PFSK-1 (cell line): Measurements from ENCODE around the gene FOXO6.

ENCODE experiments used
- FOXP2 ChIP-seq: optimal IDR thresholded peaks from 2 replicates; pipeline ENCODE3; 2011; ENCODE audit warnings: borderline replicate concordance, control low read depth, inconsistent platforms; ENCODE audit not compliant: insufficient read depth; ENCODE audit errors: extremely low read length, extremely low read depth
- POLR2AphosphoS5 ChIP-seq: IDR thresholded peaks from 2 replicates; pipeline ENCODE4 v1.6.1; 2012; ENCODE audit warnings: low read depth, mild to moderate bottlenecking, control low read depth, low read length, moderate library complexity
- SIN3A ChIP-seq: IDR thresholded peaks from 2 replicates; pipeline ENCODE4 v1.6.1; 2012; ENCODE audit warnings: mild to moderate bottlenecking, low read length, moderate library complexity, borderline replicate concordance; ENCODE audit not compliant: insufficient read depth
- TAF1 ChIP-seq: IDR thresholded peaks from 2 replicates; pipeline ENCODE4 v1.6.1; 2012; ENCODE audit warnings: low read length, control low read depth, borderline replicate concordance; ENCODE audit not compliant: insufficient read depth
- TF ChIP-seq, protein P1 (sequence below), 2 experiments: IDR thresholded peaks; 2 replicates each; pipeline versions ENCODE4 v1.6.1 to v1.8.0; 2011 to 2012; ENCODE audit warnings: low read depth in 2 of 2, low read length in 2 of 2, control low read depth in 1 of 2, inconsistent platforms in 1 of 2, mild to moderate bottlenecking in 1 of 2, moderate library complexity in 1 of 2; ENCODE audit not compliant: insufficient read depth in 1 of 2

FOXO6 gene

DNA sequence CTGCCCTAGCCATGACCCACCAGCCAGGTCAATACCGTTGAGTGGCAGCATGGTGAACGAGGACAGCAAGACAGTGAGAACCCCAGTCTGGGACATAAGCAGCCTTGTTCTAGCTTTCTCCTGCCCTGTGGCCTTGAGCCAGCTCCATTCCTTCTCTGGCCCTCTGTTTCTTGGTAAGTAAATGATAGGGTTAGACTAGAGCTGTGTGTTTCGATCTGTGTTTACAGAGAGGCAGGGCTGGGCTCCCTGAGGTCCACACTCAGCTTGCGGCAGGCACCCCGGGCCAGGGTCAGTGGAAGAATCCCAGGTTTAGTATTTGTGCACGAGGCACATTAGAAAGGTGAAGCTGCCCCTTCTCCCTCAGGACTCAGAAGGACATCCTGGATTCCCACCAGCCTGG lies 27.3 kb downstream of the FOXO6 start:
- TF ChIP-seq, protein P1, sequence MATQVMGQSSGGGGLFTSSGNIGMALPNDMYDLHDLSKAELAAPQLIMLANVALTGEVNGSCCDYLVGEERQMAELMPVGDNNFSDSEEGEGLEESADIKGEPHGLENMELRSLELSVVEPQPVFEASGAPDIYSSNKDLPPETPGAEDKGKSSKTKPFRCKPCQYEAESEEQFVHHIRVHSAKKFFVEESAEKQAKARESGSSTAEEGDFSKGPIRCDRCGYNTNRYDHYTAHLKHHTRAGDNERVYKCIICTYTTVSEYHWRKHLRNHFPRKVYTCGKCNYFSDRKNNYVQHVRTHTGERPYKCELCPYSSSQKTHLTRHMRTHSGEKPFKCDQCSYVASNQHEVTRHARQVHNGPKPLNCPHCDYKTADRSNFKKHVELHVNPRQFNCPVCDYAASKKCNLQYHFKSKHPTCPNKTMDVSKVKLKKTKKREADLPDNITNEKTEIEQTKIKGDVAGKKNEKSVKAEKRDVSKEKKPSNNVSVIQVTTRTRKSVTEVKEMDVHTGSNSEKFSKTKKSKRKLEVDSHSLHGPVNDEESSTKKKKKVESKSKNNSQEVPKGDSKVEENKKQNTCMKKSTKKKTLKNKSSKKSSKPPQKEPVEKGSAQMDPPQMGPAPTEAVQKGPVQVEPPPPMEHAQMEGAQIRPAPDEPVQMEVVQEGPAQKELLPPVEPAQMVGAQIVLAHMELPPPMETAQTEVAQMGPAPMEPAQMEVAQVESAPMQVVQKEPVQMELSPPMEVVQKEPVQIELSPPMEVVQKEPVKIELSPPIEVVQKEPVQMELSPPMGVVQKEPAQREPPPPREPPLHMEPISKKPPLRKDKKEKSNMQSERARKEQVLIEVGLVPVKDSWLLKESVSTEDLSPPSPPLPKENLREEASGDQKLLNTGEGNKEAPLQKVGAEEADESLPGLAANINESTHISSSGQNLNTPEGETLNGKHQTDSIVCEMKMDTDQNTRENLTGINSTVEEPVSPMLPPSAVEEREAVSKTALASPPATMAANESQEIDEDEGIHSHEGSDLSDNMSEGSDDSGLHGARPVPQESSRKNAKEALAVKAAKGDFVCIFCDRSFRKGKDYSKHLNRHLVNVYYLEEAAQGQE (IDR thresholded peaks at IDR 0.05; ENCODE audit: insufficient read depth in 1 of 2, low read depth in 2 of 2, low read length in 2 of 2): no peak
- no peak for TF ChIP-seq TAF1
- TF ChIP-seq FOXP2: no peak
- TF ChIP-seq POLR2AphosphoS5: no peak
- TF ChIP-seq SIN3A: no peak

DNA sequence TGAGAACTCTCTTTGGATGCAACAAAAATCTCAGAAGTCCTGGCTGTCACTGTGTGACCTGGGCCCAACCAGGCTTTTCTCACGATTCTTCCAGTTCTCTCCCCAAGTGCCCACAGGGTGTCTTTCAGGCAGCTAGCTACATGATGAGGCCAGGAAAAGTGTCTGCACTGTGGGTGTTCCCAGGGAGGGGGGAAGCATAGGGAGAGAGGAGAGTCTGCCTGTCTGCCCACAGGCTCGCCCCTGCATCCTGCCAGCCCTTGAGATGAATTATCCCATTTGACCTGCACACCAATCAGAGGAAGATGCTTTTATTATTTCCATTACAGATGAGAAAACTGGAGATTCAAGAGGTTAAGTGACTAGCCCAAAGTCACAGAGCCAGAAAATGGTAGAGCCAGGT lies 27.8 kb downstream of the FOXO6 start:
- TF ChIP-seq SIN3A (no peak), POLR2AphosphoS5 (no peak), TAF1 (no peak), FOXP2 (no peak)
- TF ChIP-seq, protein P1 (IDR thresholded peaks at IDR 0.05; ENCODE audit: insufficient read depth in 1 of 2, low read depth in 2 of 2, low read length in 2 of 2): no peak

DNA sequence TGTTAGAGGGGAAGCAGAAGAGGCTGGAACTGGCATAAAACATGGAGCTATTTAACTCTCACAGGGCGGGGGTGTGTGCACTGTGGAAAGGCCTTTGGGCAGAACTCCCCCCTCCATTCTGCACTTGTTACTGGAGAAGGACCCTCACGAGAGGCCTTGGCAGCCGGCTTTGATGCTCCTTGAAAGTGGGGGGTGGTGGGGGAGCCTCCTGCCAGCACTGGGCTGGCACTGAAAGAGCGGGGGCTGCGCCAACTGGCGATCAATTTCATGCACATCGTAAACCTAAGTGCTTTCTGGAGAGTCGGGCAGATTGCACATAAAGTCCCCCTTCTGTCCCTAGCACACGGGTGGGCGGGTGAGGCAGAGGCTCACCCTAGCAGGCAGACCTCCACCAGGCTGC lies 28.9 kb downstream of the FOXO6 start:
- no peak for TF ChIP-seq POLR2AphosphoS5
- TF ChIP-seq FOXP2: no peak
- TF ChIP-seq TAF1: no peak
- TF ChIP-seq, protein P1 (IDR thresholded peaks at IDR 0.05; ENCODE audit: insufficient read depth in 1 of 2, low read depth in 2 of 2, low read length in 2 of 2): no peak
- TF ChIP-seq SIN3A: no peak

DNA sequence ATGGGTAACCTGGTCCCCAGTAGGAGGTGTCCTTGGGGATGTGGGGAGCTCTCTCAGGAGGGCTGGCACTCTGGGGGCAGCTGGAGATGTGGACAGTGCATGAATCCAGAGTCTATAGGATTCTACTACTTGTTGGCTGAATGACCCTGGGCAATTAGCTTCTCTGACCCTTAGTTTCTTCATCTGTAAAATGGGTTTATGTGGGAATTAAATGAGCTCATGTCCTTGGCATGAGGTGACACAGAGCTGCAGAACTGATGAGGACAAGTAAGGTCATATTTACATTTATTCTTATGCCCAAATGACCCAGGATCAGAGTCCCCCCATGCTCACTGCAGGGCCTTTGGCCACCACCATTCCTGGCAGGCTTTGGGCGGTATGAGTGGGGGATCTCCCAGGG lies 29.3 kb downstream of the FOXO6 start:
- TF ChIP-seq SIN3A (no peak), FOXP2 (no peak), POLR2AphosphoS5 (no peak), TAF1 (no peak)
- TF ChIP-seq, protein P1 (IDR thresholded peaks at IDR 0.05; ENCODE audit: insufficient read depth in 1 of 2, low read depth in 2 of 2, low read length in 2 of 2): no peak

DNA sequence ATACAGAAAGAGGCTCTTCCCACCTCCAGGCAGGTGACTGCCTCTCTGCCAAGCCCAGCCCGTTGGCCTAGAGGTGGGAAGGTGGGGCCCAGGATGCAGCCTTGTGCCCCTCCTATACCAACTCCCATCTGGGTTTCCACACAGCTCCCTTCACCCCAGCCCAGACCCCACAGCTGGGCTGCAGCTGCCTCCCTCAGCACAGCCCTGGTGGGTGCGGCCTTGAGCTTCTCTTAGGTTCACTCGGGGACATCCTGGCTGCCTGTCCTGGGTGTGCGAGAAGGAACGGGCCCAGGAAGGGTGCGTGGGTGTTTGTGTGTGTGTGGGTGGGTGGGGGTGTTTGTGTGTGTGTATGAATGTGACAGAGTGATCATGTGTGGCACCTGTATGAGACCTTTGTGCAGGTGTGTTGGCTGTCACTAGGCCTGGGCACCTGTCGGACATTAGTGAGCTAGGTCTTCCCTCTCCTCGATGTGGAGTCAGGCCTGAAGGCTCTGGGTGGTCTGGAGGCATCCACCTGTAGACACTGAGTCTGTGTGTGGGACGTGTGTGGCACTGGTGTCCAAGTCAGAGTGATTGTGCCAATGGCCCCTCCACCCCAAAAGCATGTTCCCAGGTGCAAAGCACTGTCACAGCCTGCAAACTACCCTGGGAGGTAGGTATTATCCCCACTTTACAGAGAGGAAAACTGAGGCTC lies 30.7 kb downstream of the FOXO6 start:
- TF ChIP-seq POLR2AphosphoS5: no peak
